ENCODE data around the gene C3orf70.

Gene C3orf70

GRCh38 chr3:185084901-185085300 is 68.0 kb downstream of the C3orf70 start:
- no peak for FAIRE-seq
- TF ChIP-seq POLR2A (IDR thresholded peaks at IDR 0.05; ENCODE audit: low read depth, low read length) = no peak
- DNase-seq (ENCODE audit: insufficient read length, low spot score) = no peak

GRCh38 chr3:185084402-185084801 is 68.5 kb downstream of the C3orf70 start:
- no peak for DNase-seq (ENCODE audit: insufficient read length, low spot score)
- no peak for FAIRE-seq
- TF ChIP-seq POLR2A (IDR thresholded peaks at IDR 0.05; ENCODE audit: low read depth, low read length) = no peak

- no peak for TF ChIP-seq POLR2A (IDR thresholded peaks at IDR 0.05; ENCODE audit: low read depth, low read length)
- DNase-seq (ENCODE audit: insufficient read length, low spot score) (no peak), FAIRE-seq (no peak)
These were observed 70.0 kb downstream of the C3orf70 start for GRCh38 chr3:185082829-185083228.

GRCh38 chr3:185082149-185082548 is 70.7 kb downstream of the C3orf70 start:
- FAIRE-seq (no peak), DNase-seq (ENCODE audit: insufficient read length, low spot score) (no peak)
- no peak for TF ChIP-seq POLR2A (IDR thresholded peaks at IDR 0.05; ENCODE audit: low read depth, low read length)

GRCh38 chr3:185081521-185081920 is 71.3 kb downstream of the C3orf70 start:
- no peak for FAIRE-seq
- no peak for TF ChIP-seq POLR2A (IDR thresholded peaks at IDR 0.05; ENCODE audit: low read depth, low read length)
- no peak for DNase-seq (ENCODE audit: insufficient read length, low spot score)

DNA sequence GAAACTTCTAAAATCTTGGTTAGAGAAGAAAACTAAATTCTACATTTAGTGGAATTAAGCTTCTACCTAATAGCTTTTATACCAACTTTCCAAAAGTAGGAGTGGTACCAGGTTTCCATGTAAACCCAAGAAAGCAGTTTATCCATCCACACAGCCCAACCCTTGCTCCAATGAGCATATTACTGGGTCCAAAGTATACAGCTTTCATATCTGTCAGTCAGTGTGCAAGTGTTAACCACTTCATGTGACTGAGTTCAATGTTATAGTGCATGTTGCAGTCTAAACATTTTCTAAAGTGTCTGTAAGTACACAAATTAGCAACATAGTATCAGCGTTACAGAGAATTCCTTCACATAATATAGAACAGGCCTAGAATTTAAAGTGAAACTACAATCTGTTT is 73.2 kb downstream of the C3orf70 start:
- no peak for TF ChIP-seq POLR2A (IDR thresholded peaks at IDR 0.05; ENCODE audit: low read depth, low read length)
- no peak for FAIRE-seq
- no peak for DNase-seq (ENCODE audit: insufficient read length, low spot score)

DNA sequence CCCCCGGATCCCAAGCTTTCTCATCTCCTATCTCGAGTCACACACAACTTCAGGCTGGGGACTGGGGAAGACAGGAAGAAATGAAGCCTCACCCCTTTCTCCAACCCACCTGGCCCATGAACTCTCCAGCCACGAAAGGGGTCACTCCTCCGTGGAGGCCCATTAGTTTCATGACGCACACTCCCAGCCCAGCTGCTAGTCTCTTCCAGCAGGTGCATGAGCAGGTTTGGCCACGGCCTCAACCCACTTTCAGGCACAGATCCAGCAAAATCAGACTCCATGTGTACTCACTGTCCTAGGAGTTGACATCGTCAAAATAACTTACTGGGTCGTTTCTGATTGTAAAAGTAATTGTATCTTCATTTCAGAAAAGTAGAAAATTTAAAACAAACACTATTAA is 76.6 kb downstream of the C3orf70 start:
- no peak for TF ChIP-seq POLR2A (IDR thresholded peaks at IDR 0.05; ENCODE audit: low read depth, low read length)
- DNase-seq (ENCODE audit: insufficient read length, low spot score) (no peak), FAIRE-seq (no peak)

DNA sequence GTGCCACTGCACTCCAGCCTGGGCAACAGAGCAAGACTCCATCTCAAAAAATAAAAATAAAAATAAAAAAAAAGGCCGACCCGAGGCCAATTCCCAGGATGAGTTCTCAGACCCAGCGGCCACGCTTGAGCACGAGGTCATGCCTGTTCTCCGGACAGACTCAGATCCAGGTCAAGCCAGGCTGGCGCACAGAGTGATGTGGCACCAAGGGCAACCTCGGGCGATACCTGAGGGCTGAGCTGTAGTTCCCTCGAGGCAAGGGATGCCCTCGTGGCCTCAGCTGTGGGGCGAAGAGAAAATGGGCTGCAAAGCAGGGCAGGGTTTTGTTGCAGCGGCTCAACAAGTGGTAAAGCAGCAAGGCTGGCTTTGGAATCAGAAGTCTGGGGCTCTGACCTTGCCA is 77.3 kb downstream of the C3orf70 start:
- no peak for FAIRE-seq
- DNase-seq (ENCODE audit: insufficient read length, low spot score) = no peak
- no peak for TF ChIP-seq POLR2A (IDR thresholded peaks at IDR 0.05; ENCODE audit: low read depth, low read length)

DNA sequence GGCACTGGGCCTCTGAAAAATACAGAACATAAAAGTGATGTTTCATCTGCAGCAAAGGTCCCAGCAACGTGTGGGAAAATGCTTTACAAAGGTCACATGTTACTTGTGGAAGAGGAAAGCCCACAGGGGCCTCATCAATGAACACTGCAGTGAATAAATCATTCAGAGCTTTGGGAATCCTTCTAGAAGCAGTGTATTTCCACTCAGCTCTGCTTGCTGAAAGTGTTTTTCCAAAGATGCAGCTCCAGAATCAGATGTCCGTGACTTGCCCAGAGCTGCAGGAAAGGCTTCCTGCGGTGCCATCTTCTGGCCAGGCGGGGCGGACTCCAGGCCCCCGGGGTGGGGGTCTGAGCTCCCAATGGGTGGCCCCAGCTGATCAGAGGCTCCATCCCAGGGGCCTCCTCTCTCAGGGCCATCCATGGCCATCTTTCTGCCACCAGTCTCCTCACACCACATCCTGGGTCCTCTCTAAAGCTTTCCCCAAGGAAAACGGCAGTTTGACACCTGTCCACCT is 81.5 kb downstream of the C3orf70 start:
- DNase-seq (ENCODE audit: insufficient read length, low spot score) (no peak), FAIRE-seq (no peak)
- TF ChIP-seq POLR2A (IDR thresholded peaks at IDR 0.05; ENCODE audit: low read depth, low read length) = no peak

- TF ChIP-seq POLR2A (IDR thresholded peaks at IDR 0.05; ENCODE audit: low read depth, low read length) = no peak
- FAIRE-seq (no peak), DNase-seq (ENCODE audit: insufficient read length, low spot score) (peak; percentile 68)
These were observed 82.2 kb downstream of the C3orf70 start for GRCh38 chr3:185070491-185071286.

DNA sequence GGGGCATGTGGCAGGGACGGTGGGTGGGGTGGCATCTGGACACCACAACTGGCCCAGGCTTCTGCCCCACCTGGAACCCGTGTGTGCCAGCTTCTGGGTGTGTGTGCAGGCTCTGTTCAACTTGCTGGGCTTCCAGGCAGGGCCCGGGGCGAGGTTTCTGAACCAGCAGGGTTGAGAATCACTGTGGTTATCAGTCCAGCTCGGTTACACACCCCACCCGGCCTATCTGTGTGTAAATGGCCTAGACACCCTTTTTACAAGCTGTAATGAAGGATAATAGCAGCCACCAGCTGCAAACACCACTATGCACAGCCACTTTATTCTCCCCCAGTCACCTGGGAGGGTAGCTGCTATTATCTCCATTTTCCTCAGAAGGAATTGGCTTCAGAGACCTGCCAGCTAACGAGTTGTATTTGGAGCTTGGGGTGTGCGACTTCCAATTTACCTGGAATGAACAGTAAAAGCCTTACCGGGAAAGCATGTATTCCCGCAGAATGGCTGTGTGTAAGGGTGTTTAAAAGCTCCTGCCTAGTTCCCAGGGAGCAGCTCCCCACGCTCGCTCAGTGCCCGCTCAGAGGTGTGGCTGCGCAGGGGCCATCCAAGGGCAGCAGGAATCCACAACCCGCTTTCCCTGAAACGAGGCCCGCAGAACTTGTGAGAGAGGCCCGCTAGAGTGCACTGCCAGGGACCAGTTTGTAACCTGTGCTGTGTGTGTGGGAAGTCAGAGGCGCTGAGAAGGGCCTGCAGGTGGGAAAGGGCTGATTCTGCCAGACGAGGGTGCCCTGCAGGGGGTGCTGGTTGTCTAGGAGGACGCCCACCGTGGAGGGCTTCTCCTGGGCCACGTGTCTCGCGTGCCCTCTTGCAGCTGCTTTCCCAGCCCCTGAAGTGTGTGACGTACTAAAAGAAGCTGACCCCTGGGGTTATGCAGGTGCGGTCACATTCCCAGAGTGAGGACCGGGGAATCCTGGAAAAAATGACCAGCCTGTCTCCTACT is 83.5 kb downstream of the C3orf70 start:
- DNase-seq (ENCODE audit: insufficient read length, low spot score) (no peak), FAIRE-seq (no peak)
- TF ChIP-seq POLR2A (IDR thresholded peaks at IDR 0.05; ENCODE audit: low read depth, low read length) = no peak

DNA sequence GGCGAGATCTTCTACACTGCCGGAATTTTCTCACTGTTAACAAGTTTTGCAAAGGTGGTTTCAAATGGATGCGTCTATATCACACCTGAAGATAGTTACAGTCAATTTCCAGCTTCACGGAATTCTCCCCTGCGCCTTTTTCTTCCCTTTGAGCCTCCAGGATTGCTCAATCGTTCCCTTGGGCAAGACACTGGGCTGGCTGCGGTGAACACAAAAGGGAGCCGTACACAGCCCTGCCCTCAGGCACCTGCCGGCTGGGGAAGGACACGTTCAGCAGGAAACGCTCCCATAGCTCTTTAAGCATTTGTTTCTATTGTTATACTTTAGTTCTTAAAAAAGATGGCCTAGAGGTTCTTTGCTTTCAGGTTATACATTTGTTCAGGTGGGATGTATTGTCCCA is 85.7 kb downstream of the C3orf70 start:
- DNase-seq (ENCODE audit: insufficient read length, low spot score) = no peak
- no peak for TF ChIP-seq POLR2A (IDR thresholded peaks at IDR 0.05; ENCODE audit: low read depth, low read length)
- no peak for FAIRE-seq

GRCh38 chr3:185066251-185066650 is 86.6 kb downstream of the C3orf70 start:
- no peak for TF ChIP-seq POLR2A (IDR thresholded peaks at IDR 0.05; ENCODE audit: low read depth, low read length)
- FAIRE-seq = no peak
- no peak for DNase-seq (ENCODE audit: insufficient read length, low spot score)

- DNase-seq (ENCODE audit: insufficient read length, low spot score) = no peak
- TF ChIP-seq POLR2A (IDR thresholded peaks at IDR 0.05; ENCODE audit: low read depth, low read length) = no peak
- no peak for FAIRE-seq
These were observed 87.8 kb downstream of the C3orf70 start for GRCh38 chr3:185065059-185065458.
